Coronary artery (tissue), 2 donors: ENCODE data around the gene GUCY2D.

Experiments used
- DNase-seq: peaks from one replicate; pipeline ENCODE4 v3.0.0-alpha.2; 2017; ENCODE audit warnings: low spot score
- H3K27ac ChIP-seq, 2 donors: fragments of 200-600 bp; sonication (generic); one replicate each; pipeline ENCODE4 v1.5.1; 2016 to 2019
- H3K4me3 ChIP-seq: fragments of 200-600 bp; sonication (generic); 2 replicates; pipeline ENCODE4 v1.5.1; 2016; ENCODE audit warnings: mild to moderate bottlenecking, moderate library complexity
- TF ChIP-seq, protein P1 (sequence below): fragments of 200-600 bp; sonication (generic); IDR thresholded peaks from one replicate; pipeline ENCODE4 v1.5.1; 2019; ENCODE audit warnings: antibody characterized with exemption

The GUCY2D gene

DNA sequence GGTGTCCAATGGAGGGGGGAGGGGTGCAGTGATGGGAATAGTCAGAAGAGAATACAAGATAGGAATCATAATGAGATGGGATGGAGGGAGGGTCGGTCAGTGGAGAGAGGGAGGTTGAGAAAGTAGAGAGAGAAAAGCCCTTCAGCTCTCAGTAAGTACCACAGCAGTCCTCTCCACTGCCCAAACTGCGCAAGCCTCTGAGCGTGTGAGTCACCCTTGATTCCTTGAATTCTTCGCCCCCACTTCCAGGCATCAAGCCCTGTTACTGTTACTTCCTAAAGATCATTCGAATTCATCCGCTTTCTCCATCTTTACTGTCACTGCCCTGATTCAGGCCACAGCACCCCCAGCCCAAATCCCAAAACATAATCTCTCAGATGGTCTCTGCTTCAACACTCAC is 2.5 kb downstream of the GUCY2D start:
- DNase-seq: peak; percentile 29
- no peak overlapping the region for H3K27ac ChIP-seq
- TF ChIP-seq, protein P1, sequence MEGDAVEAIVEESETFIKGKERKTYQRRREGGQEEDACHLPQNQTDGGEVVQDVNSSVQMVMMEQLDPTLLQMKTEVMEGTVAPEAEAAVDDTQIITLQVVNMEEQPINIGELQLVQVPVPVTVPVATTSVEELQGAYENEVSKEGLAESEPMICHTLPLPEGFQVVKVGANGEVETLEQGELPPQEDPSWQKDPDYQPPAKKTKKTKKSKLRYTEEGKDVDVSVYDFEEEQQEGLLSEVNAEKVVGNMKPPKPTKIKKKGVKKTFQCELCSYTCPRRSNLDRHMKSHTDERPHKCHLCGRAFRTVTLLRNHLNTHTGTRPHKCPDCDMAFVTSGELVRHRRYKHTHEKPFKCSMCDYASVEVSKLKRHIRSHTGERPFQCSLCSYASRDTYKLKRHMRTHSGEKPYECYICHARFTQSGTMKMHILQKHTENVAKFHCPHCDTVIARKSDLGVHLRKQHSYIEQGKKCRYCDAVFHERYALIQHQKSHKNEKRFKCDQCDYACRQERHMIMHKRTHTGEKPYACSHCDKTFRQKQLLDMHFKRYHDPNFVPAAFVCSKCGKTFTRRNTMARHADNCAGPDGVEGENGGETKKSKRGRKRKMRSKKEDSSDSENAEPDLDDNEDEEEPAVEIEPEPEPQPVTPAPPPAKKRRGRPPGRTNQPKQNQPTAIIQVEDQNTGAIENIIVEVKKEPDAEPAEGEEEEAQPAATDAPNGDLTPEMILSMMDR: no peak

DNA sequence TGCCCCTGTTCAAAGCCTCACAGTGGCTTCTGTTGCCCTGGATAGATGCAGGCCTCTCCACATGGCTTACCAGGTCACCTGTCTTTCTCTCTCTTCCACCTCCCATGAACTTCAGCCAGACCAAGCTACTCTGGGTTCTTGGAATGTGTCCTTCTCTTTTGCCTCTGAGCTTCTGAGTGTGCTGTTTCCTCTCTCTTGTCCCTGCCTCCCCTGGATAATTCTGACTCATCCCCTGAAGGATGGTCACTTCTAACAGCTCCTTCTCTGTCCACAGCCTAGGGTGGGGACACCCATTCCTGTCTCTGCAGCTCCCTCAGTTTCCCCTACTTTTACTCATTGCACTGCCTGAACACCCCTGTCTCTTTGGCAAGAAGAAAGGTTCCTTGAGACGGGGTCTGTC is 2.9 kb downstream of the GUCY2D start:
- no peak overlapping the region for H3K27ac ChIP-seq
- DNase-seq: peak; percentile 5
- TF ChIP-seq, protein P1: no peak
- no peak overlapping the region for H3K4me3 ChIP-seq

More for the DNA sequence above, 2.5 kb downstream of the GUCY2D start:
- no peak overlapping the region for H3K4me3 ChIP-seq

DNA sequence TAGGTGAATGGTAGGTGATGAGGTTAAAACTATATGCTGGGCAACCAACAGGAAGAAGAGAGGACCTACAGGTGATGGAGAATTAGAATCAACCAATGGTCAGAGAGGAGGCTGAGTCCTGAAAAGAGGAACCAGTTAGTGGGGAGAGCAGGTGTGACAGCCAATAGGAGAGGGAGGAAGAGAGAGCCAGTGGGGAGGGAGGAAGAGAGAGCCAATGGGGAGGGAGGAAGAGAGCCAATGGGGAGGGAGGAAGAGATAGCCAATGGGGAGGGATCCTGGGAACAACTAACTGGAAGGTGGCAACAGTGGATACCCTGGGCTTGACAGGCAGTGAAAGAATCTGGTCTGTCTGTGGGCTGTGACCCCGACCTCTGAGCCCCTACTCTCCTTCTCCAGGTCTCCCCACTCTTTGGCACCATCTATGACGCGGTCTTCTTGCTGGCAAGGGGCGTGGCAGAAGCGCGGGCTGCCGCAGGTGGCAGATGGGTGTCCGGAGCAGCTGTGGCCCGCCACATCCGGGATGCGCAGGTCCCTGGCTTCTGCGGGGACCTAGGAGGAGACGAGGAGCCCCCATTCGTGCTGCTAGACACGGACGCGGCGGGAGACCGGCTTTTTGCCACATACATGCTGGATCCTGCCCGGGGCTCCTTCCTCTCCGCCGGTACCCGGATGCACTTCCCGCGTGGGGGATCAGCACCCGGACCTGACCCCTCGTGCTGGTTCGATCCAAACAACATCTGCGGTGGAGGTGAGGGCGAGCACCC is 3.7 kb downstream of the GUCY2D start:
- Histone ChIP-seq H3K27ac (no peak overlapping the region), H3K4me3 (no peak overlapping the region)
- DNase-seq: peak; percentile 54
- TF ChIP-seq, protein P1: no peak

DNA sequence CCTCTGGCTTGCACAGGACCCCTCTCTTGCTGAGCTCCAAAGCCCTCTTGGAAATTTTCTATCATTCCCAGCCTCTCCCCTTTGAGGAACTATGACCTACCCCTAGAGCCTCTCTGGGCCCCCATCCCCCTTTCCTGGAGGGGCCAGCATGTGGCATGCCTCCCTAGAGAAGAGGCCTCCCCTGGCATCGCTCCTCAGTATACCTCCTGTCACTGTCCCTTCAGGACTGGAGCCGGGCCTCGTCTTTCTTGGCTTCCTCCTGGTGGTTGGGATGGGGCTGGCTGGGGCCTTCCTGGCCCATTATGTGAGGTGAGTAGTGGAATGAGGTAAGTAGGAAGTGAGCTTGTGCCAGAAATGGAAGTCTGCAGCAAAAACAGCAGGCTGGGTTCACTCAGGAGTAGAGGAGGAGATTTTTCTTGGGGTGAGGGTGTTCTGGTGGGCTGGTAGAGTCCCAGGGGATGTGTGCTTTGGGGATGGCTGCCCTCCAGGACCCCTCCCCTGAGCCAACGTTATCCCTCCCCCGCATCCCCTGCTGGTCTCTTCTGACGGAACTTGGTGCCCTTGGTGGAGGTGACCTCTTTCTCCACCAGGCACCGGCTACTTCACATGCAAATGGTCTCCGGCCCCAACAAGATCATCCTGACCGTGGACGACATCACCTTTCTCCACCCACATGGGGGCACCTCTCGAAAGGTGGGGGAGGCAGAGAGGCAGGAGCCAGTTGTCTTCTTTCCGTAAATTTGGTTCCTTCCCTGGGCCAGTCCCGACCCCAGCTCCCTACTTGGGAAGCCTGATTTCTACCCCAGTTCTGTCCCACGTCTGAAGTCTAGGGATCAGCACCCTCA is 4.6 kb downstream of the GUCY2D start:
- TF ChIP-seq, protein P1: no peak
- Histone ChIP-seq H3K27ac (no peak overlapping the region), H3K4me3 (no peak overlapping the region)
- DNase-seq: peak; percentile 70

DNA sequence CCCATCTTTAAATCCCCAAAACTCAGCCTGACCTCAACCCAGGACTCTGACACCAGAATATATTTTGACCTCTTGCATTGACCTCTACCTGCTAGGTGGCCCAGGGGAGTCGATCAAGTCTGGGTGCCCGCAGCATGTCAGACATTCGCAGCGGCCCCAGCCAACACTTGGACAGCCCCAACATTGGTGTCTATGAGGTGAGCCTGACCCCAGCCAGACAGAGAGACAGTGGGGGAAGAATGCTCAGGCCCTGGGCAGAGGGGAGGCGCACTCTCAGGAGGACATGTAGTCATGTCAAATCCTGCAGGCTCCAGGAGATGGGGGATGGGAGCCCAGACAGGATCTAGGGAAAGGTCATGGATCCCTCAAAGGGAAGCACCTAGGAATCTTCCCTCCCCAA is 5.4 kb downstream of the GUCY2D start:
- DNase-seq: peak; percentile 55
- TF ChIP-seq, protein P1: no peak
- Histone ChIP-seq H3K4me3 (no peak overlapping the region), H3K27ac (no peak overlapping the region)

DNA sequence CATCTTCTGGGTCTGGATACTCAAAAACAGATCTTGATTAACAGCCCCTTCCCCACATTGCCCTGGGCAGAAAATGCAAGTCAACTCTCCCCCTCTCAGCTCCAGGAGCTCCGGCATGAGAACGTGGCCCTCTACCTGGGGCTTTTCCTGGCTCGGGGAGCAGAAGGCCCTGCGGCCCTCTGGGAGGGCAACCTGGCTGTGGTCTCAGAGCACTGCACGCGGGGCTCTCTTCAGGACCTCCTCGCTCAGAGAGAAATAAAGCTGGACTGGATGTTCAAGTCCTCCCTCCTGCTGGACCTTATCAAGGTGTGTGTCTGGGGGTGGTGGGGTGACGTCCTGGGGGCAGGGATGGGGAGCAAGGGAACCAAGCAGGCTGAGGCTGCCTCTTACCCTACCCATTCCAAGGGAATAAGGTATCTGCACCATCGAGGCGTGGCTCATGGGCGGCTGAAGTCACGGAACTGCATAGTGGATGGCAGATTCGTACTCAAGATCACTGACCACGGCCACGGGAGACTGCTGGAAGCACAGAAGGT is 9.7 kb downstream of the GUCY2D start:
- DNase-seq: no peak
- Histone ChIP-seq H3K4me3 (no peak overlapping the region), H3K27ac (no peak overlapping the region)
- TF ChIP-seq, protein P1: no peak
